Peyer's patch (tissue), 4 donors: ENCODE measurements around the gene CSNK1E.

Experiments
- CTCF ChIP-seq, 6 experiments: fragments of 450-650 bp in 4 of 6; fragments of 200-600 bp in 2 of 6; sonication (generic) in 1 of 6; IDR thresholded peaks; one replicate each; pipeline ENCODE4 v1.5.1; 2017 to 2019; ENCODE audit warnings: antibody characterized with exemption in 6 of 6, mild to moderate bottlenecking in 3 of 6, moderate library complexity in 1 of 6
- POLR2A ChIP-seq, 2 donors: fragments of 450-650 bp; IDR thresholded peaks; one replicate each; pipeline ENCODE4 v1.5.1; 2017; ENCODE audit warnings: antibody characterized with exemption in 2 of 2, mild to moderate bottlenecking in 2 of 2, moderate library complexity in 2 of 2

- no peak for TF ChIP-seq POLR2A (IDR thresholded peaks at IDR 0.05)
- TF ChIP-seq CTCF (IDR thresholded peaks at IDR 0.05) = no peak
Measured at GRCh38 chr22:38282397-38282796, 34.8 kb downstream of the CSNK1E start.
